NCI-H345 treated with DMSO at 0.1 percent for 48 hours (cell line): ENCODE results near the gene NPB.

Experiments
- DNase-seq: peaks from one replicate; lab custom pipeline; 2025; ENCODE audit not compliant: unreplicated experiment; lab: John Stamatoyannopoulos, UW

The NPB gene

DNA sequence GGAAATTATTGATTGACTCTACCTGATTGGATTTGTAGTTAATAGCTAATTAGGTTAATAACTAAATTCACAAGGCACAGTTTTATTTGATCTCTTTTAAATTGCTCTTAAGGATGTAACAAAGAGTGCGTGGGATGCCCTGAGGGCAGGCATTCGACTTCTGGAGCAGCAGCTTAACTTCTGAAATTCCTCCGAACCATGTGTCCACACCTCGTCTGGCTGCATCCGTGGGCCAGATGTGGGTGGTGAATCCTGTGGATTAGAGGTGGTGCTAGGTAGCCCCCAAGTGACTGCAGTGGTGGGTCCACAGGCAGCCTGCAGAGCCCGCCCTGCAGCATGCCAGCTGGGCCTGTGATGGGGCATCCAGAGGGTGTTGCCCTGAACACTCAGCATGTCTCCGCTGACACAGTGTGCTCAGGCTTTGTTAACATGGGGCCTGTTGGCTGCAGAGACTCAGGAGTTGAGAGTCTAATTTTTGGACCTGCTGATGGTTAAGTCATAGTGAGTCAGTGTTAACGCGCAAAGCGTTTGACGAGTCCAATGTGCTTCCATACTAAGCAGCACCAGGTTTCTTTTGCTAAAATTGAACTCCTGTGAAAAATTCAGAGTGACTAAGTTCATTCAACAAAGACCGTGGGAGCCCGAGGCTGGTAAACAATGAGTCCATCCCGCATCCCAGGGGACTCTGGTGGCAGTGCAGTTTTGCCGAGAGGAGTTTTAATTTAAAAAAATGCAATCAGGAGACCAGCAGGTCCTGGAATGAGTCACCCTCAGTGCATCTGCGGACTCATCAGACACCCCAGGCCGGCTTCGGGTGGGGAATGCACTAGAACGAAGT, 3.8 kb upstream of the NPB start:
- DNase-seq, result no peak

DNA sequence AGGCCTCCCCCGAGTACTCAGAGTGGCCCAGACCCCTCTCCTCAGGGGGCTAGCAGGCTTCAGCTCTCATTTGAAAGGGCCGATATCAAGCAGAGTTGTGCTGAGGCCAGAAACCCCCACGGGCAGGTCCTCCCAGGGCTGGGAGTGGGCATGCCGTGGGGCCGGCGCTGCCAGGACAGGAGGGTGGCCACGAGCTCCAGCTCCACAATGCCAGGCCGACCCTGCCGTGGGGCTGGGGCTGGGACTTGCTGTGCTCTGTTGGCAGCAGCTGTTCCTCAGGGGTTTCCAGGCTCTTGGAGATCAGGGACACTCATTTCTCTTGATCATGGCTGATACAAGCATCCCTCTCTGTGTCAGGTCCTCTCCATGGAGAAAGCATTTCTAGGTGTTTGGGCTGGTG, 3.2 kb upstream of the NPB start:
- DNase-seq, result no peak

DNA sequence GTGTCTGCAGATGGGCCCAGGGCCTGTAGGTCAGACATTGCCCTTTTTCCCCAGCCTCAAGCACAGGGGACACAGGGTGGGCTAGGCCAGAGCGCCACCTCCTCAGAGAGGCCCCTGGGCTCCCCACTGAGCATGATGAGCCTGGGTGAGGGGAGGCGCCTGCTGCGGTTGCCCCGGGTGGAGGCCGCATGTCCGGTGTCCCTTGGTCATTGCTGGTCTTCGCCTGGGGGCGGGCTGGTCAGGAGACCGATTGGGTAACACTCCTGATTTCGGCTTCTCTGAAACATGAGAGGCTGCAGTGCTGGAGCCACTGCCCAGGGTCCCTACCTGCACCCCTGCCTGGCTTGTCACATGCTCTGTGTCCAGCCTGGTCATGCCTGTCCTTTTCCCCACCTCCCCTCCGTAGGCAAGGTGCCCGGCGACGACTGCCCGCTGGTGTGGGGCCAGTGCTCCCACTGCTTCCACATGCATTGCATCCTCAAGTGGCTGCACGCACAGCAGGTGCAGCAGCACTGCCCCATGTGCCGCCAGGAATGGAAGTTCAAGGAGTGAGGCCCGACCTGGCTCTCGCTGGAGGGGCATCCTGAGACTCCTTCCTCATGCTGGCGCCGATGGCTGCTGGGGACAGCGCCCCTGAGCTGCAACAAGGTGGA, 2.4 kb upstream of the NPB start:
- DNase-seq, result no peak

DNA sequence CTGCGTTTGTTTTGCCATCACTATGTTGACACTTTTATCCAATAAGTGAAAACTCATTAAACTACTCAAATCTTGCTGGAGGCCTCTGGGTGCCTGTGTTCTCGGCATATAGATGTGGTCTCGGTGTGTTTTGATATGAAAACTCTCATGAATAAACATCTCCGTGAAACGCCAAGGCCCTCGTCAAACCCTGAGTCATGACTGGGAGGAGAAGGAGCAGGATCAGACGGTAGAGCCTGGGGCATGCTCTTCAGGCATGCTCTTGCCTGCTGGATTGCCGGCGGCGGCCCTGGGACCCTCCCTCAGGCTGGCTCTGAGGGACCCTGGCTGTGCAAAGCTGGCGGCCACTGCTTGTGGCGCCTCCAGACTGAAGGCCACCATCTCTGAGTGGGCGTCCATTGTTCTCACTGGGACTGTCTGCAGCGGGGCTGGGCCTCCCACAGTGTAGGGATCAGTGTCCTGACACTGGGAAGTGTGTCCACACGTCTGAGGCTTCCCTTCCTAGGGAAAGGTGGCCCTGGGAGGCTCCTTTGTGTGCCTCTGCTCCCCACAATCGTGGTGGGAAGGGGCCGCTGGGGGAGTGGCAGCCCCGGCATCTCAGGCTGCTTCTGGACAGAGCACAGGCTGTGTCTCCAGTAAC, 1.7 kb upstream of the NPB start:
- DNase-seq, result no peak

DNA sequence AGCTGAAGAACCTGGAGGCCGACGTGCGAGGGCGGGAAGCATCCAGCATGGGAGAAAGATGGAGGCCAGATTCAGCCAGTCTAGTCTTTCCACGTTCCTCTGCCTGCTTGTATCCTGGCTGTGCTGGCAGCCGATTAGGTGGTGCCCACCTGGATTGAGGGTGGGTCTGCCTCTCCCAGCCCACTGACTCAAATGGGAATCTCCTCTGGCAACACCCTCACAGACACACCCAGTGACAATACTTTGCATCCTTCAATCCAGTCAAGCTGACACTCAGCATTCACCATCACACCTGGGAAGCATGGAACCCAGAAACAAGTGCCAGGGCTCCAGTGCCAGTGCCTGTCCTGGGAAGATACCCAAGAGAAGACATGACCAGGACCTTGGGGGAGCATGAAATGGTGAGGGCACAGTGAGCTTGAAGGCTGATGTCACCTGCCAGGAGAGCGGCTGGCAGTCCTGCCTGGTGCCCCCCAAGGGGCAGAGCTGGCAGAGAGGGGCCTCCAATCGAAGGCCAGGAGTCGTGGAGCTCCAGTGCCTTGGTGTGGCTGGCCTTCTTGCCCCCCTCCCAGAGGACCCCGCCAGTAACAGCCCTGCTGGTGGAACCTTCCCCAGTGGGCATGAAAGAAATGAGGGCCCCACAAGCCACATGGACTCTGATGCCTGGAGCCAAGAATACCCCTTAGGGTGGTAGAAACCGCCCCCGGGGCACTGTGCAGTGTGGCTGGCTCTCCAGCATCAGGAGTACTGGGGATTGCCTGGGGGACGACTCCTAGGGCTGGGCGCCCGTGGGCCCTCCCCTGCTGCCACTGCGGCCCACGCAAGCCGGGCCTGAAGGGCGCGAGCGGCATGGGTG, 643 bp upstream of the NPB start:
- no peak for DNase-seq

DNA sequence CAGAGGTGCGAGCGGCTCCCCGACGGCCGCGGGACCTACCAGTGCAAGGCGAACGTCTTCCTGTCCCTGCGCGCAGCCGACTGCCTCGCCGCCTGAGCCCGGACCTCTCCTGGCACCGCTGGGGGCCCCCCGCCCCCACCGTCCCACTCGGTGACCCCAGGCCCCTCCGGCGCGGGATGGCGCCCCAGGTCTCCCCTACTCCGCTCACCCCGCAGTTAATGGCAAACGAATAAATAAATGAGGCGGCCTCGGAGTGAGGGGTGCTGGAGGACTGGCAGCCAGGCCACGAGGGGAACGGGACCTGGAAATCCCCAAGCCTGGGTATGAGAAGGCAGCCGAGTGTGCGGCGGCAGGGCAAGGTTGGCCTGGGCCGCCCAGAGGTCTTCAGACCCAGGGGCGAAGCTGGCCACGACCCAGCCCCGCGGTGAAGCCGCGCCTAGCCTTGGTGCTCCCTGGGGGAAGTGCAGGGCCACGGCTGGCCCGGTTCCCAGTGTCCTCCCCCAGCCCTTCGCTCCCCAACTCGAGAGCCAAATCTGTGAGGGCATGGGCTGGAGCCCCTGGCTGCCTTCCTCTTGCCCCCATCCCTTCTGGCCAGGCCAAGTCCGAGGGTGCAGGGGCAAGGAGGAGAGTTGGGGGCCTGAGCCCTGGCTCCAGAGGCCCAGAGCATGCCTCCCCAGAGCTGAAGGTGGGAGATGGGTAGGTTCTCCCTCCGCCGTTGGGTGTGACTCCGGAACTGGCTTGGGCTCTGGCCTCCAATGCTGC, 796 bp downstream of the NPB start:
- no peak for DNase-seq

DNA sequence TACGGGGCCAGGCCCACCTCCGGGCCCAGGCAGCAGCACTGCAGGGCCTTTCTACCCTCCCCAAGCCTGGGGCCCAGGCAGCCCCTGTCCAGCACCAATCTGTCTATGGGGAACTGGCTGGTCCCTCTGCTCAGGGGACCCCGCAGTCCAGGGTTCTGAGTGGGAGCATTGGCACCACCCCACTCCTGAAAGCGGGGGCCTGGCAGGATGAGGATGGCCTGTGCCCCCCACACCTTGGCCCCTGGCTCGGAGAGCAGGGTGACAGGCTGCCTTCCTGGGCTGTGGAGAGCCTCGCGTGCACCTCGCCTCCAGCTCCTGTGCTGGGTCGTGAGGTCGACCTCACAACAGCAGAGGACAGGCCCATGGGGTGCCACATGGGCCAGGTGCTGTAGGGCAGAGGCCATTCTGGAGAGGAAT, 1.4 kb downstream of the NPB start:
- no peak for DNase-seq

DNA sequence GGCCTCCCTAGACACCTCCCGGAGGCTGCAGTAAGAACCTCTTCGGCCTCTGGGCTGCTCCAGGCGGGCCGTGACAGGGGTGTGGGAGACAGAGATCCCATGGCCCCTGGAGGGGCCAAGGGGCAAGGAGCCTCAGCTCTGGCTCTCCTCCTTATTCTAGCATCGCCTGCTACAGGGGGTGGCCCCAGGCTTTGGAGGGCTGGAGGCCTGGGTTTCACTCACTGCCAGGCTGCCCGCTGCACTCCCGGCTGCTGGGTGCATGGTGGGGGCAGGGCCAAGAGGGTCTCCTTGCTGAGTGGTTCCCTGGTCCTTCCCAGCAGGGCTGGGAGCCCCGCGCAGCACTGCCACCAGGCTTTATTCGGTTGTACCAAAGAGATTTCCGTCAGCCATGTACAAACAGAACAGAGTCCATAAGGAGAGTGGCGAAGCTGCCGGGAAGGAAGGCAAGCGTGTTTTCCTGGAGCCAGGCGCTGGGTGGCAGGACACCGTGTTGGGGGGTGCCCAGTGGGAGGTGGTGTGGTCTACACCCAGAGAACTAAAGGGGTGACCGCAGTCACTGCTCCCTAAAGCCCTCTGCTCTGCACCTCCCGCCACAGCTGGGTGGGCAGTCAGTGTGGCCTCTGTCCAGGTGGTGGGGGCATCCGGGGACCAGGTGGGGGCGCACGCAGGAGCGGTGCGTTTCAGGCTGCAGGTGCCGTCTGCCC, 2.0 kb downstream of the NPB start:
- no peak for DNase-seq

DNA sequence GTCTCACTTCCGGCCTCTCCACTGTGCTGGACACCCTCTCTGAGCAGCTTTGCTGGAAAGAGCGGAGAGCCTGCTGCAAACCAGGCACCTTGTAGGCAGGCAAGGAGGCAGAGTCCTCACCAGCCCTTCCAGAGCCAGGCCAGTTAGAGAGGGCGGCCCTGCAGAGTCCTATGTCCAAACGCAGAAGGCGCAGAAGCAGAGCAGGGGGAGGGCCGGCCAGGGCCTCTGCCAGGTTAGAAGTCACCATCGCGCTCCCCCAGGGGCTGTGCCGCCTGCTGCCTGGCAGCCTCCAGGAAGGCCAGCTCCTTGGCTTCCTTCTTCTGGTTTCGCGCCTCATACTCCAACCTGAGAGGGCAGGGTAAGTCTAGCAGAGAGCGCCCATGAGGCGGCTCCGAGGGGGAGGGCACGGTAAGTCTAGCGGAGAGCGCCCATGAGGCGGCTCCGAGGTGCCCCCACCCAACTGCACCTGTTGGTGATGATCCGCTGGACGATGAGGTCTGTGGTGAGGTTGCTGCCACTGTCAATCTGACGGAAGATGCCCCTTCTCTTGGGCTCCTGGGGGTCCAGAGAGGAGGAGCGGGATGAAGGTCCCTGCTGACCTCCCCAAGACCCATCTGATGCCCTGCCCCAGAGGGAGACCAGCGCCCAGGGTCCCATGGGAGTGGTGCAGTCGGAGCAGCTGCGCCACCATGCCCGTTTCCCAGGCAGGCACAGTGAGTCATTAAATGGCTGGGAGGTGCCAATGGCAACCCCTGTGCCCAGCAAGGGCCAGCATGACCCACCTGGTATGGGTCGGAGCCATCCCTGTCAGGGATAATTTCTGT, 2.8 kb downstream of the NPB start:
- no peak for DNase-seq

DNA sequence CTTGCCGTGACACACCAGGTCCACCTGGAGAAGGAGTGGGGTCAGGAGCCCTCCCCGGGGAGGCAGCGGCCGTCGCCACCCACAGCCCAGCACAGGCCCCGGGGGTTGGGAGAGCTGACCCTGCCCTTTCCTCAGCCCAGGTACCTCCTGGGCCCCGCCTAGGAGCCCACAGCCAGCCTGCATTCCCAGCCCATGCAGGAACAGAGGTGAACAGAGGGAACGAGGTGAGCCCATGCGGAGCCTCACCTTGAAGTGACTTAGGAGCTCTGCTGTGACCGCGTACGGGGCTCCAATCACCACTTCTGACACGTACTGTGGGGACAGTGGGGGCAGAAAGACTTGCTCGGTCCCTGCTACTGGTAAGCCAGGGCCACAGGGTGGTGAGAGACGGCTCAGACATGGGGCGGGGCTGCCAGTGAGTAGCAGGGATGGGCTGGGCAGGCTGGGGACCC, 3.4 kb downstream of the NPB start:
- DNase-seq, result no peak

DNA sequence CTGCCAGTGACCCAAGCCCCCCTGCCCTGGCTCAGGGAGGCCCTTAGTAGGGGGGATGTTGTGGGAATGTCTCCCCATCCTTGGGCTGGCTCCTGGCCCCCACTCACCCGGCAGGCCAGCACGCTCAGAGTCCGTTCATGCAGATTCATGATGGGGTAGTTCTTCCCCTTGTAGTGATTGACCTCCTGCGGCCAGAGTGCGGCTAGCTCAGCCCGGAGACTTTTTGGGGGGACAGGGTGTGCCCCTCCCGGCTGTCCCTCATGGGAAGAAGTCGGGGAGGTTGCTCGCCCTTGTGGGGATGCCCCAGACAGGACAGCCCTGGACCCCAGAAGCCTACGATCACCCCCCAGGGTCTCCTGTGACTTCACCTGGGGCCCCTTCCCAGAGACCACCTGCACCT, 4.0 kb downstream of the NPB start:
- no peak for DNase-seq

DNA sequence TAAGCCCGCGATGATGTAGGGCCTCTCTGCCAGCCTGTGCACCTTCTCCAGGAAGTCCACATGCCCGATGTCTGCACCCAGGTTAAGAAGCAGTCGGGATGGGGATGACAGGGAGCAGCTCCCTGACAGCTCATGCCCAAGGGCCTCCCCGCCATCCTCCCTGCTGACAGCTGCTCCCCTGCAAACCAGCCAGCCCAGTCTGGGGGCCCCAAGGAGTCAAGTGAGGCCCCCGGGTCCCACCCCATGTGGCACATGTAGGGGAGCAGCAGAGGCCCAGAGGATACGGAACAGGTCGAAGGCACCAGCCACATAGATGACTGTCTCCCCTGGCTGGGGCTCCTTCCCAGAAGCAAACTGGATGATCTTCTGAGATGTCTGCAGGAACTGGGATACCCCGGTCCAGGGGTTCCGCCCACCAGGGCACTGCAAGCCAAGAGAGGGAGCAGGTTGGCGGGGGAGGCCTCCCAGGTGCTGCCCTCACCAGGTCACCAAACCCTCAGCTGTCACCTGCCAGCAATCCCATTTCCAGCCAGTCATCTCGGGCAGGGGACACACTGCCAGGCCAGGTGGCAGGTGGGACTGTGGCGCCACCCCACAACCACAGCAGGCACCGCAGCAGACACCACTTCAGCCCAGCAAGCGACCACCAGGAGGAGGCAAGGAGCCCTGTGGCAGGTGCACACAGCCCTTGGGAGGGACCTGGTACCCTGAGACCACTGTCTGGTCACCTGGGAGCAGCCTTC, 4.6 kb downstream of the NPB start:
- DNase-seq, result no peak

DNA sequence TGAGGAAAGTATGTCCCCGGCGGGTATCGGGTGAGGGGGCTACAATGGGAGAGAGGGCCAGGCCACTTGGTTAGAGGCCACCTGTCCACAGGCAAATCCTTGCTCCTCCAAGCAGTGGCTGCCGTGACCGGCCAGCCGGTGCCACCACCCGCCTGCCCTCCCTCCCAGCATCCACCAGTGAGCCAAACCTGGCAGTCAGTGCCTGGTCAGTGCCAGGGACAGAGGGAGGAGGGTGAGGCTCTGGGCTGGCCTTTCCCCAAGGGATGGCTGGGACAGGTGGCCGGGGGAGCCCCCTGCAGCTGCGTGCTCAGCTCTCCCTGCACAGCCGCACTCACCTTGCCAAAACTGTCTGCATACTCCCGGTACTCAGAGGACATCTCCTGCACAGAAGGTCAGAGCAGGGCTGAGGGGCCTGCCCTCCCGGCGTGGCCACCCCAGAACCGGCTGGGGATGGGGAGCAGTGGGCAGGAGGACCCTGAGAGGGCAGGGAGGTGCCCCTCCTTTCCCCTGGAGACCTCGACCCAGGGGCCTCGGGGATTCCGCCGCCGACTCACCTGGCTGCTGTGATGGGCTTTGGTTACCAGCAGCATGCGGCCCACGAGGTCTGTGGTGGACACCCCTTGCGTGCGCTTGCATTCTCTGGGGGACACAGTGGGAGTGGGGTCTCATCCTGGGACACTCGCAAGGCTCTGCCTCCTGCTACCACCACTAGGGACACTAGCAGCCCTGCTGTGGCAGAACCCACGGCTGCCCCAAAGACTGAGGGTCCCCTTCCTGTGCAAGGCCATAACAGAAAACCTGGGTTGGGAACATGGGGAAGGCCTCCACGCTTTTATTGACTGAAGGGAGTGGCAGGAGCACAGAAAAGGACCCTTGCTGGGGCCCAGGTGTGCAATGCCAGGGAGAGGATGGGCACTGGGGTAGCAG, 5.4 kb downstream of the NPB start:
- no peak for DNase-seq

DNA sequence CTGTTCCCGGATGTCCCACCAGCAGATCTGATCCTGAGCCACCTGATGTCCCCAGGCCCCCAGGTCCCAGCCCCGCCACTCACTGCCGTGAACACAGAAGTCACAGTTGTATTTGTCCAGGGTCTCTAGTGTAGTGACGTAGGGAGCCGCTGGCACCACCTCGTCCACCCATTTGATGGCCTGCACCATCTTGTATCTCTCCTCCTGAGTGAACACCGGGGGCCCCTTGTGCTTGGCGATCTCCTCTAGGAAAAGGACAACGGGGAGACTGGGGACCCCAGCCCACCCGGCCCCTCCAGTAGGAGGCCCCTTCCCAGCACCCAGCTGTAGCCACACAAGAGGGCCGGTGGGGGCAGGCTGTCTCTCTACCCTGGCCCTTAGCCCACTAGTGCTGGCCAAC, 6.8 kb downstream of the NPB start:
- DNase-seq, result no peak

DNA sequence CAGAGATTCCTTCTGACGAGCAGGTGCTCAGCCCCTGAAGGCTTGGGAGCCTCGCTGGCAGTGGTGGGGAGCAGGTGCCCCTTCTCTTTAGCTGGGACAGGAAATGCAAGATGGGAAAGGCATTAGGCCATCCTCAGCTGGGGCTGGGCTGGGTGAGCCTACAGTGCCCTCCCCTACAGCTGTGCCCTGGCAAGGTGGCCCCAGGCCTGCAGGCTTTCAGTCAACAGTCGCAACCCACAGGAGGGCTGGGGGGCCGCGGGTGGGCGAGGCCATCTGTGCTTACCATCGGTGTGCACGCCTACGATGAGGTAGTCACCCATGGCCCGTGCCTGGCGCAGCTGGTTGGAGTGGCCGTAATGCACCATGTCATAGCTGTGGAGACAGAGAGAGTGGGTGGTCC, 7.2 kb downstream of the NPB start:
- DNase-seq, result no peak

DNA sequence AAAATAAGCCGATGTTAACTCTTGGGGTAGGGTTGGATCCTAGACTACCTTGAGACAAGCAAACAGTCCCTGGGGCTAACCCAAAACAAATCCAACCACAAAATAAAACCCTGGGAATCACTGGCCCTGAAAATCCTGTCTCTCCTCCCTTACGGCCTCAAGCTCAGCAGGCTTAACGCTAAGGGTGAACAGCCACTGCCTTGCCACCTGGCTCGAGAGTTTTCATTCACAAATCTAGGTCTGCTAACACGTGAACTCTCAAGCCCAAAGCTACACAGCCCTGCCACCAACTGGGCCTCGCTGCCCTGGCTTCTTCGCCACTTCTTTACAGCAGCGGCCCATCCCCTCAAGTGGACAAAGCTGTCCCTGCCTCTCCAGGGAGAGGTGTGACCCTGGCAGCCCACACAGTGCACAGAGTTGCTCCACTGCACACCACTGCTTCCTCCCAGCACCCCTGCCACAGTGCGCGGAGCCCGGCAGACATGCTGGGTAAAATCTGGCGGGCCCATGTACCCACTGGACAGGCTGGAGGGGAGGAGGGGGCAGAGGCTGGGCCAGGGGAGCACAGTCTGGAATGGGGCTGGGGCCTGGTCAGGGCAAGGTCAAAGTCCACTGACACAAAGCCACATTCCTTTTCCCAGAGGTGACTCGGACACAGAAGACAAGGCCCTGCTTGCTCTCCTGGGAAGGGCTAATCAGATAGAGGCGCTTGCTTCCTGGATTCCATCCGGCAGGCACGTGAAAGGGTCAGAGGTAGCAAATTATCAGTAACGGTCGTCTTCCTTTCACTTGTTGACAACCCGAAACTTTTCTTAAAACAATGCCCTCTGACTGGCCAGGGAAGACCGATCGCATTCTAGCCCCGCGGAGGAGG, 8.2 kb downstream of the NPB start:
- DNase-seq, result no peak
